Limb (tissue), 2 donors: Measurements from ENCODE around the gene CYP17A1.
"Not testable (repeated sequence)": the region's sequence is repeated elsewhere in the genome, so short reads cannot be mapped to it uniquely, and the experiment has no call there.

ENCODE experiments used
- DNase-seq, 2 donors: peaks; one replicate each; pipeline ENCODE4 v3.0.0-alpha.2; 2016; ENCODE audit errors: extremely low spot score in 2 of 2

The CYP17A1 gene

GRCh38 chr10:102838276-102838927 lies 1.2 kb upstream of the CYP17A1 start:
- not testable (repeated sequence) for DNase-seq

- DNase-seq: peak; percentile 84 to 85
These were observed 2.2 kb downstream of the CYP17A1 start for GRCh38 chr10:102835007-102835482.

- no peak for DNase-seq
These were observed 3.1 kb downstream of the CYP17A1 start for GRCh38 chr10:102834143-102834542.

- no peak for DNase-seq
These were observed 4.2 kb downstream of the CYP17A1 start for GRCh38 chr10:102832987-102833386.

- no peak for DNase-seq
These were observed 5.0 kb downstream of the CYP17A1 start for GRCh38 chr10:102832248-102832647.

- no peak for DNase-seq
These were observed 5.7 kb downstream of the CYP17A1 start for GRCh38 chr10:102831322-102832071.

- no peak for DNase-seq
These were observed 9.6 kb downstream of the CYP17A1 start for GRCh38 chr10:102827597-102827975.

- no peak for DNase-seq
These were observed 10.9 kb downstream of the CYP17A1 start for GRCh38 chr10:102826148-102826796.

- DNase-seq: no peak
These were observed 12.5 kb downstream of the CYP17A1 start for GRCh38 chr10:102824664-102825063.

- DNase-seq: no peak
These were observed 15.0 kb downstream of the CYP17A1 start for GRCh38 chr10:102822222-102822621.

GRCh38 chr10:102820008-102820407 lies 17.2 kb downstream of the CYP17A1 start:
- not testable (repeated sequence) for DNase-seq

- DNase-seq: no peak
These were observed 18.2 kb downstream of the CYP17A1 start for GRCh38 chr10:102819054-102819453.

- DNase-seq: no peak
These were observed 20.0 kb downstream of the CYP17A1 start for GRCh38 chr10:102817175-102817574.

GRCh38 chr10:102815790-102816549 lies 21.2 kb downstream of the CYP17A1 start:
- DNase-seq: no peak

GRCh38 chr10:102814873-102815661 lies 22.1 kb downstream of the CYP17A1 start:
- peak in 1 of 2 donors; percentile 52 for DNase-seq

- no peak for DNase-seq
These were observed 22.8 kb downstream of the CYP17A1 start for GRCh38 chr10:102814453-102814871.

GRCh38 chr10:102813734-102814452 lies 23.3 kb downstream of the CYP17A1 start:
- no peak for DNase-seq

GRCh38 chr10:102813017-102813541 lies 24.1 kb downstream of the CYP17A1 start:
- no peak for DNase-seq

GRCh38 chr10:102812231-102812876 lies 24.9 kb downstream of the CYP17A1 start:
- no peak for DNase-seq
